Germinal center (tissue), 1 donor: Measurements from ENCODE around the gene WDR44.
A peak's percentile ranks its signal among the peaks of the same experiment; 100 is the strongest.
"Not testable (repeated sequence)": the region's sequence is repeated elsewhere in the genome, so short reads cannot be mapped to it uniquely, and the experiment has no call there.

Experiments used
- DNase-seq: peaks from one replicate; pipeline ENCODE4 v3.0.0; 2012; ENCODE audit warnings: mixed read lengths, low spot score

The WDR44 gene

GRCh38 chrX:118482384-118482783 is 136.5 kb downstream of the WDR44 start:
- DNase-seq = not testable (repeated sequence)

DNA sequence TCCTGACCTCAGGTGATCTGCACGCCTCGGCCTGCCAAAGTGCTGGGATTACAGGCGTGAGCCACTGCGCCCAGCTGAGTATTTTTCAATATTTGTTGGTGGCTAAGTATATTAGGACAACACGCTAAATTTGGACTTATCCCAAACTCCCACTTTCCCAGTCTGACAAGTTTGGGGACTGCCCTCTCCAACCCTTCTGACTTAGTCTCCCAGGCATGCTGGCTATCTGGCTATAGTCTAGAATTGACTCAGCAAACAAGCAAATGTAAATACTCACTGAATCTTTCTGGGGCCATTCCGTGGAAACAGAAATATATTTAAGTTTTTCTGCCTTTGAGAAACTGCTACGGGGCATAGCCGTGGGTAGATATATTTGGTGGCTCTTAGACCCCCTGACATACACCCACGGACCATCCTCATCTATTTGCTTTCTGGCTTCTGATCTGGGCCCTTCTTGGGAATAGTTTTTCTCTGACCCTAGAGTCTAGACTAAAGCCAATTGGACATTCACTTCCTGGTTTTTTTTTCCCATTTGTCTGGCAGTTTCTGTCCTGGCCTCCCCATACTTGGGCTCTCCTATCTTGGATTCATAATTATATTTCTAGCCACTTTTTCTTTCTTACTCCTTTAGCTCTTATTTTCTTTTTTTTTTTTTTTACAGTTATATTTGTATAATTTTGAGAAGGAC is 138.5 kb downstream of the WDR44 start:
- DNase-seq = no peak

- DNase-seq = not testable (repeated sequence)
Observed at GRCh38 chrX:118486693-118487092, 140.8 kb downstream of the WDR44 start.

GRCh38 chrX:118493016-118493415 is 147.1 kb downstream of the WDR44 start:
- no peak for DNase-seq

GRCh38 chrX:118493653-118494297 is 147.9 kb downstream of the WDR44 start:
- DNase-seq = no peak

- peak; percentile 73 for DNase-seq
Observed at GRCh38 chrX:118495061-118495921, 149.4 kb downstream of the WDR44 start, which contains the start of gene DOCK11. Gene DOCK11 (plus strand): TSS chrX:118495815. CDS start chrX:118495972, 157 bp downstream.

- DNase-seq = peak; percentile 51
Observed at GRCh38 chrX:118495958-118496762, 150.3 kb downstream of the WDR44 start.

- DNase-seq = peak; percentile 2
Observed at GRCh38 chrX:118496763-118497079, 150.8 kb downstream of the WDR44 start.

DNA sequence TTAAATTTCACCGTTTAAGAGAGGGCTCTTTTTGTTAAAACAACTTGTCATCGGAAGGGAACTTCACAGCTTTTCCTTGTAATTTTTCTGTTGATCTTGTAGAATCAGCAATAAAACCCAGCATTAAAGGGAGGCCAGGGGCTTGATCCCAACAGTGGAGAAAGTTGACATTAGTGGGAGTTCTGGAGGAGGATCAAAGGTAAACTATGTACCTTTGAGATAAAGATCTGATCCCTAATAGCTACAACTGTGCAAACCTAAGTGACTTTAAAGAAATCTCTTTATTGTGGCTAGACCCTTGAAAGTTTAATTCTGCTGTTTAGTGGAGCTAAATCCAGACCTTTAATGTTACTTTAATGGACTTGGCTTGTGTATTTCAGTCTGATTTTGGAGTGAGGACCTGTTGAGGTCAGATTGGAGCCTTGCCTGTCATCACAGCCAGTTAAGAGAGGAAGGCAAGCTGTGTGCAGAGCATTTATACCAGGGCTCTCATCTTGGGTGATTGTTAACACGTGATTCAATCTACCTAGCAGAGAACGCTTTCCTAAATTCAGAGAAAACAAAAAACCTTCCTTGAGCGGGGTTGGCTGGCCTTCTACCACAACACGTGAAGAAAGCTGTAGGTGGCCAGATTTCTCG is 151.4 kb downstream of the WDR44 start:
- DNase-seq = no peak

DNA sequence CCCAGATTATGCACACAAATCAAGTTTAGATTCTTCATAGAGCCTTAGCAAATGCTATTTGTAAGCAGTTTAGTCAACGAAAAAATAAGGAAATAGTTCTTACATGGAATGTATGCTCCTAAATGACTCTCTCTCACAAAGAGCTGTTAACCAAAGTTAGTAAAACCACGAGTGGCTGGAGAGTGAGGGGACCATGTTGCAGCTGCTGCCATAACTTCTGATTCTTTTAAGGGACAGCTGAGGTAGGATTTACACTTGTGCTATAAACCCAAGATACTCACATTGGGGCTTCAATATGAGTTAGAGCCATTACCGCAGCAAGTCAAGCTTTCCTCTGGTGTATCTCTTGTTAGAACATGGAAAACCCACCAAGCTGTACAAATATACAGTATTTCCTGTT is 152.4 kb downstream of the WDR44 start:
- no peak for DNase-seq

GRCh38 chrX:118498755-118499154 is 152.8 kb downstream of the WDR44 start:
- no peak for DNase-seq

DNA sequence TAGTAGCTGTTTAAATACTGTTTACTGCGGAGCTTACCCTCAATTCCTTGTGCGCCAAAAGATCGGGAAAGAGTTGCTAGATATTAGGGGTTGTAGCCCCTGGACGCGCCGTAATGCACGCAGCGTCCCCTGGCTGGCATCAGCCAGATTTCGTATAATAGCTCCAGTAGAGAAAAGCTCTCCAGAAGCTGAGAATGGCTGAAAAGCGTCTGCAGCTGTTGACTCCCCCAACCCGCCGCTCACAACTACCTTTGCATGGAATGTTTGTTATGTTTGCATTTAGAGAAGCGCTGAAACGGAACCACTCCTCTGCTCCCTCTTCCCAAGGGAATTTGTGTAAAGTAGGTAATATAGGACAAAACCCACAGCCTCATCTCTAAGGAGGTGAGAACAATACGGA is 153.4 kb downstream of the WDR44 start:
- DNase-seq = no peak
